ENCODE data around the gene SBF1.

DNA sequence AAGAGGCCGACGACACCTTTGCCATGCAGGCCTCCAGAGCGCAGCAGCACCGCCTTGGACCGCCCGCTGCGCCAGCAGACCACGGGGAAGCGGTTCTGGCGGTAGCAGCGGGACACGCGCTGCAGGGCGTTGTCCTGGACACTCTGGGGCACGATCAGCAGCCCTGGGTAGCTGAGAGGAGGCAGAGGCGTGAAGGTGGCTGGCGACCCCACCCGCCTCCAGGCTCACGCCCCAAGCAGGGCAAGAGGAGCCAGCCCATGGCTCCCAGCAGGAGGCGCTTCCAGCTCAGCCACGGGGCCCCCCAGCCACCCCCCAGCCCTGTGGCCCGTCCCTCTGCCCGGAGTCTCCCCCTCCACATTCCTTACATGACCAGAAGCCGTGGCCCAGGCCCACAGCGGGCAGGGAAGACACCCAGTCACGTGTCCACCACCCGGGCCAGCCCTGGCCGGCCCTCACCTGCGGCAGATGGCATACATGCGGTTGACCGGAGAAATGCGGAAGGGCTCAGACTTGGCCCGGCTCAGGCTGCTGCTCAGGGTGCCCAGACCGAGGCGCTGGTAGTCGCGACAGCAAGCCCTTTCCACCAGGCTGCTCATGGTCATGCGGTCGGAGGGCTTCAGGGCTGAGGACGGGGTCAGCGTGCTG is 15.2 kb downstream of the SBF1 start:
- TF ChIP-seq CTCF (conservative IDR thresholded peaks at IDR 0.05; ENCODE audit: low read length) (0 out of 2 replicates have a peak, but pooled peaks have one; percentile 9), EZH2phosphoT487 (IDR thresholded peaks at IDR 0.05; ENCODE audit: borderline replicate concordance) (no peak)

Data from Loucy (cell line).